ENCODE results near the gene RCAN1. TPM values are rescaled to one million over a fixed set of nuclear protein-coding genes. Genes with fewer than 3 reads are reported as not detected.

RCAN1 gene
- total RNA-seq, 1 experiment from 2014 or later: 13.5 TPM

DNA sequence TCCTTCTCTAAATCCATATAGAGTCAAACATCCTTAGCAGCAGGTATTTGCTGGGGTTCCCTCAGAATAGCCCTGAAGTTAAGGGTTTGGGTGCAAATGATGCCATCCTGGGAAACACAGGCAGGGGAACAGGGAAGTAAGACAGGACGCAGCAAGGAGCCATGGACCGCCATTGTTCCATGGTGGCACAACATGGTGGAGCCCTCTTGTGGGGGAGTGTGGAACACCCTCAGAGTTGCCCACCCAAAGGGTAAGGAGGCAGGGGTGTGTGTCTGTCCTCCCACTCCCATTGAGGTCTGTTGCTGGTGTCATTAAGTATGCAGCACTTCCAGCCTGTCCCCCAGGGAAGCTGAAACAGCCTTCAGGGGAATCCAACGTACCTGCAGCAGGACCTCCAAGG is 20.4 kb upstream of the RCAN1 start:
- in situ Hi-C loops (cut with HindIII; ENCODE audit: low pct_unique_long_range_greater_than_20kb, low sequenced_read_pairs): no loop called here
- ATAC-seq: no peak

DNA sequence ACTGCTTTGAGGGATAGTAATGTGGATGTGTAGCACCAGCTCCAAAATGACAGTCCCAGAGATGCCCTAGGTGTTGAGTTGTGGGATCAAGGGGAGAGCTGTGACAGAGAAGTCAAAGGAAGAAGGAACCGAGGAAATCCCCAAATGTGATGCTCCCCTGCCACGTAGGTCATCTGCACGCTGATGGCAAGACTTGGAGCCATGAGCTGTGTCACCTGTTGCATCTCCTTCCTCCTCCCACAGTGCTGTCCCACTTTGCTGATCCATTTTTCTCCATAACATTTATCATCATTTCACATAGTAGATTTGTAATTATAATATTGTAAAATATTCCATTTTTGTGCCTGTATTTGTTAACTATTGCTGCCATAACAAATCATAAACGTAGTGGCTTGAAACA is 17.6 kb upstream of the RCAN1 start:
- ChIA-PET CTCF (no interaction called here), POLR2A (no interaction called here)
- Histone ChIP-seq H3K4me1 (ENCODE audit: control insufficient read depth, insufficient read depth, low read length) (no peaks in the 10 kb centered on the region), H3K9me3 (ENCODE audit: control insufficient read depth, insufficient read depth, low read depth, low read length) (no peaks in the 10 kb centered on the region), H3K27ac (ENCODE audit: low read length) (no peak overlapping the region), H3K27me3 (ENCODE audit: control insufficient read depth, insufficient read depth, low read length) (0 out of 2 replicates have a peak, but pooled peaks cover 2% of the 10 kb centered on the region), H3K36me3 (ENCODE audit: control insufficient read depth, insufficient read depth, low read length) (no peaks in the 10 kb centered on the region), H3K4me3 (ENCODE audit: low read depth in 2 of 2, low read length in 2 of 2) (no peak overlapping the region)
- ATAC-seq (no peak), DNase-seq (ENCODE audit: low read depth, low spot score) (no peak)
- no TSS peak for BruUV-seq (replicated peaks)
- TF ChIP-seq, protein P1, sequence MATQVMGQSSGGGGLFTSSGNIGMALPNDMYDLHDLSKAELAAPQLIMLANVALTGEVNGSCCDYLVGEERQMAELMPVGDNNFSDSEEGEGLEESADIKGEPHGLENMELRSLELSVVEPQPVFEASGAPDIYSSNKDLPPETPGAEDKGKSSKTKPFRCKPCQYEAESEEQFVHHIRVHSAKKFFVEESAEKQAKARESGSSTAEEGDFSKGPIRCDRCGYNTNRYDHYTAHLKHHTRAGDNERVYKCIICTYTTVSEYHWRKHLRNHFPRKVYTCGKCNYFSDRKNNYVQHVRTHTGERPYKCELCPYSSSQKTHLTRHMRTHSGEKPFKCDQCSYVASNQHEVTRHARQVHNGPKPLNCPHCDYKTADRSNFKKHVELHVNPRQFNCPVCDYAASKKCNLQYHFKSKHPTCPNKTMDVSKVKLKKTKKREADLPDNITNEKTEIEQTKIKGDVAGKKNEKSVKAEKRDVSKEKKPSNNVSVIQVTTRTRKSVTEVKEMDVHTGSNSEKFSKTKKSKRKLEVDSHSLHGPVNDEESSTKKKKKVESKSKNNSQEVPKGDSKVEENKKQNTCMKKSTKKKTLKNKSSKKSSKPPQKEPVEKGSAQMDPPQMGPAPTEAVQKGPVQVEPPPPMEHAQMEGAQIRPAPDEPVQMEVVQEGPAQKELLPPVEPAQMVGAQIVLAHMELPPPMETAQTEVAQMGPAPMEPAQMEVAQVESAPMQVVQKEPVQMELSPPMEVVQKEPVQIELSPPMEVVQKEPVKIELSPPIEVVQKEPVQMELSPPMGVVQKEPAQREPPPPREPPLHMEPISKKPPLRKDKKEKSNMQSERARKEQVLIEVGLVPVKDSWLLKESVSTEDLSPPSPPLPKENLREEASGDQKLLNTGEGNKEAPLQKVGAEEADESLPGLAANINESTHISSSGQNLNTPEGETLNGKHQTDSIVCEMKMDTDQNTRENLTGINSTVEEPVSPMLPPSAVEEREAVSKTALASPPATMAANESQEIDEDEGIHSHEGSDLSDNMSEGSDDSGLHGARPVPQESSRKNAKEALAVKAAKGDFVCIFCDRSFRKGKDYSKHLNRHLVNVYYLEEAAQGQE (IDR thresholded peaks at IDR 0.05; ENCODE audit: insufficient read depth in 1 of 2, low read depth in 2 of 2, low read length in 1 of 2): no peak
- TF ChIP-seq POLR2AphosphoS5 (IDR thresholded peaks at IDR 0.05; ENCODE audit: low read depth, low read length) (no peak), SIN3A (IDR thresholded peaks at IDR 0.05; ENCODE audit: borderline replicate concordance, insufficient read depth, low read depth, low read length) (no peak), CTCF (IDR thresholded peaks at IDR 0.05) (no peak)
- in situ Hi-C loops (cut with HindIII; ENCODE audit: low pct_unique_long_range_greater_than_20kb, low sequenced_read_pairs): no loop called here
- intact Hi-C loops (cut with micrococcal nuclease; ENCODE audit: unreplicated experiment): no loop called here

More for the DNA sequence above, 20.4 kb upstream of the RCAN1 start:
- Histone ChIP-seq H3K36me3 (ENCODE audit: control insufficient read depth, insufficient read depth, low read length) (no peaks in the 10 kb centered on the region), H3K4me1 (ENCODE audit: control insufficient read depth, insufficient read depth, low read length) (no peaks in the 10 kb centered on the region), H3K27ac (ENCODE audit: low read length) (no peak overlapping the region), H3K27me3 (ENCODE audit: control insufficient read depth, insufficient read depth, low read length) (0 out of 2 replicates have a peak, but pooled peaks cover 2% of the 10 kb centered on the region), H3K4me3 (ENCODE audit: low read depth in 2 of 2, low read length in 2 of 2) (no peak overlapping the region), H3K9me3 (ENCODE audit: control insufficient read depth, insufficient read depth, low read depth, low read length) (no peaks in the 10 kb centered on the region)
- DNase-seq (ENCODE audit: low read depth, low spot score): no peak
- BruUV-seq (replicated peaks): no TSS peak
- intact Hi-C loops (cut with micrococcal nuclease; ENCODE audit: unreplicated experiment): no loop called here
- POLR2A ChIA-PET: no interaction called here
- TF ChIP-seq CTCF (IDR thresholded peaks at IDR 0.05) (peak; percentile 56), SIN3A (IDR thresholded peaks at IDR 0.05; ENCODE audit: borderline replicate concordance, insufficient read depth, low read depth, low read length) (no peak), TCF7L2 (IDR thresholded peaks at IDR 0.05; ENCODE audit: low read depth, low read length) (no peak)
- CTCF ChIA-PET: no interaction called here
